T-cell (primary cell): ENCODE results near the gene DENND2A. TPM values are rescaled to one million over a fixed set of nuclear protein-coding genes. Genes with fewer than 3 reads are reported as not detected.
"Not testable (repeated sequence)": the region's sequence is repeated elsewhere in the genome, so short reads cannot be mapped to it uniquely, and the experiment has no call there.

Source experiments
- ATAC-seq, 4 experiments: fragments of 200-7000 bp in 3 of 4; fragments of 150-1000 bp in 1 of 4; cut with Tn5 transposase; replicated peaks in 1 of 4; 1 replicate in 3 of 4; 2 replicates in 1 of 4; pipeline ENCODE4 v1.10.0; 2021; ENCODE audit warnings: moderate library complexity in 3 of 4, mild to moderate bottlenecking in 2 of 4, moderate number of reproducible peaks in 1 of 4
- CTCF ChIA-PET, 2 donors: fragments of 300-600 bp; sonication (Branson Sonifier 250); formaldehyde crosslinking; loops; one replicate each; lab custom pipeline; 2022; ENCODE audit warnings: antibody characterized with exemption in 2 of 2; lab: Charles Lee
- POLR2A ChIA-PET, 2 donors: fragments of 300-600 bp; sonication (Branson Sonifier 250); formaldehyde crosslinking; loops; one replicate each; lab custom pipeline; 2022; ENCODE audit warnings: antibody characterized with exemption in 2 of 2; lab: Charles Lee
- DNase-seq, 35 experiments: peaks; one replicate each; pipeline versions ENCODE4 v3.0.0 to v3.0.0-alpha.2; 2013 to 2023
- H3K27ac ChIP-seq: one replicate; pipeline ENCODE4 v1.5.1; 2013; ENCODE audit warnings: low read length
- H3K27me3 ChIP-seq, 2 experiments: replicated peaks in 1 of 2; 1 replicate in 1 of 2; 2 replicates in 1 of 2; pipeline versions ENCODE4 v1.6.1 to v1.7.0; 2013; ENCODE audit warnings: low read length in 1 of 2, mixed read lengths in 1 of 2; ENCODE audit not compliant: control insufficient read depth in 2 of 2, insufficient read depth in 2 of 2; ENCODE audit errors: extremely low read depth in 1 of 2
- H3K36me3 ChIP-seq, 2 donors: 1 replicate in 1 of 2; 2 replicates in 1 of 2; pipeline versions ENCODE4 v1.6.1 to v1.7.0; 2013; ENCODE audit warnings: low read length in 1 of 2; ENCODE audit not compliant: control insufficient read depth in 2 of 2, insufficient read depth in 1 of 2; ENCODE audit errors: extremely low read depth in 1 of 2
- H3K4me1 ChIP-seq, 2 experiments: 1 replicate in 1 of 2; 2 replicates in 1 of 2; pipeline versions ENCODE4 v1.6.1 to v1.7.0; 2013; ENCODE audit warnings: low read length in 2 of 2, mixed read lengths in 1 of 2; ENCODE audit not compliant: insufficient read depth in 2 of 2, control insufficient read depth in 1 of 2; ENCODE audit errors: extremely low read depth in 1 of 2
- H3K4me3 ChIP-seq, 2 donors: 1 replicate in 1 of 2; 2 replicates in 1 of 2; pipeline versions ENCODE4 v1.5.1 to v1.7.0; 2013; ENCODE audit warnings: mild to moderate bottlenecking in 2 of 2, low read length in 1 of 2, moderate library complexity in 1 of 2; ENCODE audit not compliant: control insufficient read depth in 1 of 2; ENCODE audit errors: extremely low read depth in 1 of 2
- H3K9me3 ChIP-seq: 2 replicates; pipeline ENCODE4 v1.7.0; 2013
- H3K27ac Mint-ChIP-seq, 2 donors: one replicate each; pipeline ENCODE4 v1.8.0; 2020 to 2021; ENCODE audit warnings: mild to moderate bottlenecking in 2 of 2, mixed read lengths in 2 of 2
- H3K27me3 Mint-ChIP-seq, 2 donors: one replicate each; pipeline ENCODE4 v1.8.0; 2021 to 2022; ENCODE audit warnings: mixed read lengths in 2 of 2
- H3K36me3 Mint-ChIP-seq: one replicate; pipeline ENCODE4 v1.8.0; 2021; ENCODE audit warnings: mixed read lengths
- H3K4me1 Mint-ChIP-seq, 3 donors: one replicate each; pipeline ENCODE4 v1.8.0; 2020 to 2022; ENCODE audit warnings: mixed read lengths in 3 of 3, mild to moderate bottlenecking in 1 of 3
- H3K4me3 Mint-ChIP-seq, 3 donors: one replicate each; pipeline ENCODE4 v1.8.0; 2020 to 2022; ENCODE audit warnings: mild to moderate bottlenecking in 3 of 3, mixed read lengths in 3 of 3, moderate library complexity in 3 of 3
- H3K9me3 Mint-ChIP-seq, 3 donors: one replicate each; pipeline ENCODE4 v1.8.0; 2020 to 2022; ENCODE audit warnings: mixed read lengths in 3 of 3
- WGBS: methylation state at CpG from one replicate; pipeline ENCODE4 v1.1.5; 2013; ENCODE audit warnings: missing lambda C conversion rate; ENCODE audit not compliant: insufficient coverage; 5-methylcytosine and 5-hydroxymethylcytosine counted together
- total RNA-seq, 35 experiments: library from RNA in 6 of 35; stranded (reverse) in 6 of 35; fragments of 120-200 nt in 1 of 35; gene quantifications; one replicate each; pipeline versions ENCODE4 v1.2.1 to v1.2.4 and lab custom pipeline; 2013 to 2026

DENND2A gene
- total RNA-seq, 5 donors from 2014 or later (not counting 1 experiment from before 2014, with no cell fraction given): 0.09 TPM; not detected in 4

DNA sequence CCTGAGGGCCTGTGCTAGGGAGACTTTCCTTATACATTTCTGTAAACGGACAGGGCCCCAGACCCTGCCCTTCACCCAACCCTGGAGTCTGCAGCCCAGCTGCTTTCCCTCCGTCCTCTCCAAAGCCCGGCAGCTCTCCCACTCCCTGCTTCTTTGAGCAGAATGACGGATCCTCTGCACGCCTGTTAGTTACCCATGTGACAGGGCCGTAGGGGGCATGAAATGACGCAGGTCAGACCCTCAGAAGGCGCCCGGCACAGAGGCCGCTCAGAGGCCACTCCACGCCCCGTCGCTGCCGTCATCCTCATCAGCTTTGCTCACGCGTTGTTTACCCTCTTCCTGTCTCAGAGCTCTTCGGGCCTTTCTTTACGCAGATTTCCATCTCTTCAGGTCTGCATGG lies 101.2 kb downstream of the DENND2A start:
- Mint-ChIP-seq H3K27ac (no peak overlapping the region), H3K9me3 (no peaks in the 10 kb centered on the region), H3K36me3 (no peaks in the 10 kb centered on the region), H3K4me1 (peaks cover 0 to 5% (median 4%) of the 10 kb centered on the region in 3 donors), H3K27me3 (peaks cover 7 to 25% of the 10 kb centered on the region in 2 donors), H3K4me3 (no peak overlapping the region)
- no peaks in the 10 kb centered on the region for H3K36me3 ChIP-seq
- H3K4me3 ChIP-seq: no peak overlapping the region
- no peak for ATAC-seq
- no peaks in the 10 kb centered on the region for H3K4me1 ChIP-seq
- ChIA-PET POLR2A (no interaction called here), CTCF (no interaction called here)
- no peaks in the 10 kb centered on the region for H3K9me3 ChIP-seq
- H3K27ac ChIP-seq: no peak overlapping the region
- no peak for DNase-seq
- 90% methylated on average over 15 of the region's 18 CpGs for WGBS
- peaks cover 0 to 29% of the 10 kb centered on the region in 2 experiments for H3K27me3 ChIP-seq

DNA sequence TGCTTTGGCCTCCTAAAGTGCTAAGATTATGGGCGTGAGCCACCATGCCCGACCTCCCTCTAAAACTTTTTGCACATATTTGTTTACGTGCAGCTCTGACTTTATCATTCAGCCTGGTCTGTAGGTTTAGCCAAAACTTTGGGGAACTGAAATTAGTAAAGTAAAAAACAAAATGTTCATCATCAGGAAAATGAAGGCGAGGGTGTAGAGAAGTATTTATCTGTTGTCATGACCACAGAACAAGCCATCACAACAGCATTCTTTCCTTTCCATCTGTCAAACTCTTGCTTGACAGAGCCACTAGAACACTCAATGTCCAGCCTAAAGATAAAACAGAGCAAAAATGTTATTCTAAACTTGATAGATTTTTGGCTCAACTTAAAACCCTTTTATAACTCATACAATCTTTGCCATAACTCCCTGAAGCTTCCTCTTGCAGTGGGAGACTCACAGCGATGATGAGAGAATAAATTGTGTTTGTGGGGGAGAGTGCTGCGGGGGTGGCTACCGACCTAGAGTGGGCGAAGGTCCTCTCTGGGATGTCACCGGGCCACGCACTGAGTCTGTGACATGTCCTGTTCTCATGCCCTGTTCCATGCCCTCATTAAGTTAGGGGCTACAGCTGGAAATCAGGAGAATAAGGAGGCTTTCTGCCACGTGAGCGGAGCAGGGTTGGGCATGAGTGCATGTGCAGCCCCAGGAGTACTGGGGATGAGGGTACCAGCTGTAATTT lies 102.7 kb downstream of the DENND2A start:
- Histone ChIP-seq H3K27ac (no peak overlapping the region), H3K4me3 (no peak overlapping the region), H3K4me1 (no peaks in the 10 kb centered on the region), H3K36me3 (no peaks in the 10 kb centered on the region), H3K9me3 (no peaks in the 10 kb centered on the region), H3K27me3 (peaks cover 0 to 37% of the 10 kb centered on the region in 2 experiments)
- Mint-ChIP-seq H3K36me3 (no peaks in the 10 kb centered on the region), H3K4me3 (no peak overlapping the region), H3K9me3 (no peaks in the 10 kb centered on the region), H3K27me3 (peaks cover 10 to 30% of the 10 kb centered on the region in 2 donors), H3K27ac (no peak overlapping the region), H3K4me1 (peaks cover 0 to 5% (median 4%) of the 10 kb centered on the region in 3 donors)
- no peak for ATAC-seq
- DNase-seq: no peak
- POLR2A ChIA-PET: no interaction called here
- 85% methylated on average over 4 of the region's 12 CpGs for WGBS
- CTCF ChIA-PET: interaction anchor here (0.7 to 0.9 kb wide), 2 partner anchors 13 to 1854 kb away, joined by 3 read pairs; no protein-coding TSS in a partner anchor

- no peak overlapping the region for H3K4me3 ChIP-seq
- H3K4me1 ChIP-seq: no peaks in the 10 kb centered on the region
- Mint-ChIP-seq H3K4me3 (no peak overlapping the region), H3K9me3 (no peaks in the 10 kb centered on the region), H3K27ac (no peak overlapping the region), H3K4me1 (no peaks in the 10 kb centered on the region), H3K36me3 (no peaks in the 10 kb centered on the region), H3K27me3 (peaks cover 14 to 19% of the 10 kb centered on the region in 2 donors)
- WGBS: 77% methylated on average over 3 of the region's 3 CpGs
- CTCF ChIA-PET: no interaction called here
- DNase-seq (no peak), ATAC-seq (no peak)
- H3K27me3 ChIP-seq: peaks cover 0 to 23% of the 10 kb centered on the region in 2 experiments
- H3K9me3 ChIP-seq: no peaks in the 10 kb centered on the region
- no peak overlapping the region for H3K27ac ChIP-seq
- POLR2A ChIA-PET: no interaction called here
- no peaks in the 10 kb centered on the region for H3K36me3 ChIP-seq
These were observed 105.9 kb downstream of the DENND2A start for GRCh38 chr7:140534743-140535142.

DNA sequence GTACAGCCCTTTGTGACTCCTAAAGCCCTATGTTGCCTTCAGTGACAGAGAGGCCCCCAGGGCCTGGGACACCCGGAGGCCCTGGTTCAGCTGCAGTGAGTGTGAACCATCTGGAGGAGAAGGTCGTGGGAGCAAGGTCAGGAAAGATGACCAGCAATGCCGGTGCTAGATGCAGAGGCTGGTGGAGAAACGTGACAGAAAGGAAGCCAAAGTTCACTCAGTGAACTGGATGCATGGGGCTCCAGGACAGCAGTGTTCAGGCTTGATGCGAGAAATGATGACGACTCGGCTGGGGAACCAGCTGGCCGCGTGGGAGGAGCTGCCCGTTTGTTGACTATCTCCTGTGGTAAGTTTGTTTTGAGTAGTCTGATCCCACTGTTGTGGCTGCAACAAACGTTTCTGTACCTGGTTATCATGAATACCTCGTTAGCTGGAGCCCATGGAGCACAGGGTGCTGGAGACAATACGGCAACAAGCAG lies 107.2 kb downstream of the DENND2A start:
- peaks cover 14 to 19% of the 10 kb centered on the region in 2 donors for H3K27me3 Mint-ChIP-seq
- no peaks in the 10 kb centered on the region for H3K36me3 ChIP-seq
- H3K27ac ChIP-seq: no peak overlapping the region
- ChIA-PET POLR2A (no interaction called here), CTCF (no interaction called here)
- H3K9me3 ChIP-seq: no peaks in the 10 kb centered on the region
- H3K4me3 ChIP-seq: no peak overlapping the region
- no peaks in the 10 kb centered on the region for H3K9me3 Mint-ChIP-seq
- H3K36me3 Mint-ChIP-seq: no peaks in the 10 kb centered on the region
- no peaks in the 10 kb centered on the region for H3K4me1 ChIP-seq
- no peak for DNase-seq
- H3K4me1 Mint-ChIP-seq: no peaks in the 10 kb centered on the region
- ATAC-seq: no peak
- peaks cover 0 to 17% of the 10 kb centered on the region in 2 experiments for H3K27me3 ChIP-seq
- no peak overlapping the region for H3K4me3 Mint-ChIP-seq
- H3K27ac Mint-ChIP-seq: no peak overlapping the region
- WGBS: 68% methylated on average over 12 of the region's 13 CpGs

DNA sequence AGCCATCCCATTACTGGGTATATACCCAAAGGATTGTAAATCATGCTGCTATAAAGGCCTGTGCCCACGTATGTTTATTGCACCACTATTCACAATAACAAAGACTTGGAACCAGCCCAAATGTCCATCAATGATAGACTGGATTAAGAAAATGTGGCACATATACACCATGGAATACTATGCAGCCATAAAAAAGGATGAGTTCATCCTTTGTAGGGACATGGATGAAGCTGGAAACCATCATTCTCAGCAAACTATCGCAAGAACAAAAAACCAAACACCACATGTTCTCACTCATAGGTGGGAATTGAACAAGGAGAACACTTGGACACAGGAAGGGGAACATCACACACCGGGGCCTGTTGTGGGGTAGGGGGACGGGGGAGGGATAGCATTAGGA lies 111.2 kb downstream of the DENND2A start:
- DNase-seq, H3K36me3 Mint-ChIP-seq, H3K36me3 ChIP-seq, CTCF ChIA-PET, H3K4me3 Mint-ChIP-seq, POLR2A ChIA-PET, H3K27ac ChIP-seq, H3K9me3 Mint-ChIP-seq, H3K9me3 ChIP-seq, H3K27ac Mint-ChIP-seq, ATAC-seq, H3K4me3 ChIP-seq: not testable (repeated sequence)
- Histone ChIP-seq H3K4me1 (peaks cover 4 to 16% of the 10 kb centered on the region in 2 experiments), H3K27me3 (peaks cover 0 to 13% of the 10 kb centered on the region in 2 experiments)
- H3K4me1 Mint-ChIP-seq: peaks cover 16 to 22% (median 20%) of the 10 kb centered on the region in 3 donors
- WGBS: no CpG with 5 or more reads among the region's 4 CpGs
- H3K27me3 Mint-ChIP-seq: peaks cover 12 to 14% of the 10 kb centered on the region in 2 donors

GRCh38 chr7:140526787-140527664 lies 113.6 kb downstream of the DENND2A start:
- H3K4me1 Mint-ChIP-seq: peaks cover 19 to 29% (median 20%) of the 10 kb centered on the region in 3 donors
- WGBS: 89% methylated on average over 29 of the region's 31 CpGs

More at GRCh38 chr7:140526787-140527664, 113.6 kb downstream of the DENND2A start:
- Histone ChIP-seq H3K9me3 (no peaks in the 10 kb centered on the region), H3K4me3 (no peak overlapping the region), H3K36me3 (no peaks in the 10 kb centered on the region), H3K27ac (no peak overlapping the region), H3K27me3 (peaks cover 0 to 4% of the 10 kb centered on the region in 2 experiments), H3K4me1 (peaks cover 4 to 16% of the 10 kb centered on the region in 2 experiments)
- Mint-ChIP-seq H3K27me3 (peaks cover 3 to 7% of the 10 kb centered on the region in 2 donors), H3K9me3 (no peaks in the 10 kb centered on the region), H3K27ac (peak overlapping the region in 1 of 2 donors; percentile 53), H3K36me3 (no peaks in the 10 kb centered on the region), H3K4me3 (peak overlapping the region in 1 of 3 donors; percentile 44)
- no peak for ATAC-seq
- ChIA-PET CTCF (no interaction called here), POLR2A (no interaction called here)
- DNase-seq: no peak
